GM18909 (cell line): ENCODE data around the gene ACSM2A.
"Not testable (repeated sequence)": the region's sequence is repeated elsewhere in the genome, so short reads cannot be mapped to it uniquely, and the experiment has no call there.

Source experiments
- ATAC-seq: cut with Tn5 transposase; IDR thresholded peaks from one replicate; pipeline ENCODE4 v1.9.1; 2021; ENCODE audit warnings: mild to moderate bottlenecking; ENCODE audit not compliant: unreplicated experiment, poor library complexity

Gene ACSM2A

GRCh38 chr16:20536669-20537068 is 85.3 kb downstream of the ACSM2A start:
- ATAC-seq, result not testable (repeated sequence)
